NCI-H2107 treated with DMSO at 0.1 percent for 48 hours (cell line): ENCODE data around the gene CTDP1.
"Not testable (repeated sequence)": the region's sequence is repeated elsewhere in the genome, so short reads cannot be mapped to it uniquely, and the experiment has no call there.

Experiments used
- DNase-seq: peaks from one replicate; lab custom pipeline; 2025; ENCODE audit not compliant: unreplicated experiment; lab: John Stamatoyannopoulos, UW

The CTDP1 gene

DNA sequence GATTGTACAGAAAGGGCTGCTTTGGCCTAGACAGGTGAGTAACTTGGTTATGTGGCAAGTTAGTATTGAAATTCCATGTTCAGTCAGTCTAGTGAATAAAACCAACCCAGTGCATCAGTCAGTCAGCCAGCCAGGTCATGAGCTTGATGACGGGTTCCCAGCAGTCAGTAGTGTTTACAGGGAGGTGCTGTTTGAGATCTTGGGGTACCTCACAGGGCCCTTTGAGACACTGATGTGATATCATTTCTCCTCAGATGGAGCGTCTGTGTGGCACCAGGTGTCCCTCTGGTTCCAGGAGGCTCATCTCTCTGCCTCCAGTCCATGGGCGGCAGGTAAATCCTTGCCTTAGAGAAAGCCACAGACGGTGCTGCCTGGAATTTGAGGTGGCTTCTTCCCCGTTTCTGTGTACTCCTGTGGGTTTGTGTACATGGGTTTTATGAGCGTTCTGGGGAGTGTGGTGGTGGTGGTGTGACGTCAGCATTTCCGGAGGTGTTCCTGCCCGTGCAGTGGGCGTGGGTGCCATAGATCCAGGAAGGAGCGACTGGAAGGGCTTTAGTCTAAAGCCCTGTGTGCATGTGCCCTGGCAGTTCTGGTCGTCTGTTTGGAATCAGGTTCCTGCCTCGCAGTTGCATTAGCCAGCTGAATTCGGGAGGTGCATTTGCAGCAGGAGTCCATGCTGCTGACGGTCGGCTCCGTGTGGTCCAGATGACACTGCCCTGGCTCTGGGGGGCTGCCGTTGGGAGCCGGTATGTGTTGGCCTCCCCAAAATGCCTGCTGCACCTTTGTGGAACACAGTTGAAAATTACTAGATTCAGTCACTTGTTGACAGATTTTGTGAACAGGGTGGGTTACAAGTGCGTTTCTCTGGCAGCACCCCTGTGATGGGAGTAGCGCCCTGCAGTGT, 2.1 kb downstream of the CTDP1 start:
- no peak for DNase-seq

DNA sequence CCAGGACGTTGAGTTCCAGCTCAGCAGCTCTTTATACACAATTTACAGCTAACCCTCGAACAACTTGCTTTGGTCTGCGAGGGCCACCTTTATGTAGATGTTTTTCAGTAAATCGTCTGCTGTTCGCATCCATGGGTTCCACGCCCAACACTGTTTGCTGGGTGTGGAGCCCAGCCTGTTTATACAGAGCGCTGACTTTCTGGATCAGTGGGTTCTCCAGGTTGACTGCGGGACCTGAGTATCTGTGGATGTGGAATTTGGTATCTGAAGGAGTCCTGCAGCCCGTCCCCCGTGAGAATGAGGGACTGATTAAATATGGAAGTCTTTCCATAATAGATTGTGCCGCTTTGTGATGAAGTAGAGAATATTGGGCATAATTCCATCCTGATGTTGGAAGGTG, 2.9 kb downstream of the CTDP1 start:
- no peak for DNase-seq

DNA sequence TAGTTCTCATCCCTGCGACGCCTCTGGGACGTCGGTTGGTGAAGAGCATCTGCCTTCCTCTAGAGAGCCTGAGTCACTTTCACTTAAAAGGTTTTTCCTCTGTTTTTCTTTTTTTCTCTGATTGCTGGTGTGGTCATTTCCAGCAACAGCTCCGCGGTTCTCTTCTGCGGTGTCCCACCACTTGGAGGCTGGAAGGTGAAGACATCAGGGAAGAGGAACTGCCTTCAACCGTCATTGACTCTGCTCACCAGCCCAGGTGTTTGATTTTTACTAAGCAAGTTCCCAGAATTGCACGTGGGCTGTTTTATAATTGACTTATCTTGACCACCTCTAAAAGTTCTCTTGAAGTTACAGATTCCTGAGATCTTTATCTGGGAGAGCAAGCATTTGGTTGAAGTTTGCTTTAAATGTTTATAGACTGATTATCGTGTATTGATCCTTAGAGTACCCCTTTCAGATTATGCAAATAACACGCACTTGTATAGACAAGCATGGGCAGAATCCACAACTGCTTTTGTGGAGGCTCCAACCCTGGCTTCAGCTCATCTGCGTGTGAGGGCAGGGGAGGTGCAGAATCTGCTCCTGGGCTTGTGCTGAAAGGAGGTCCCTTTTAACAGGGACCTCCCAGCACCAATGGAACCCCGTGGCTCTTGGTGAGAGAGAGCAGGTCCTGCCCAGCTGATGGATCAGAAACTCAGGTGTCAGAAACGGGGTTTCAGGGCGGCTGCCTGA, 3.5 kb downstream of the CTDP1 start:
- no peak for DNase-seq

DNA sequence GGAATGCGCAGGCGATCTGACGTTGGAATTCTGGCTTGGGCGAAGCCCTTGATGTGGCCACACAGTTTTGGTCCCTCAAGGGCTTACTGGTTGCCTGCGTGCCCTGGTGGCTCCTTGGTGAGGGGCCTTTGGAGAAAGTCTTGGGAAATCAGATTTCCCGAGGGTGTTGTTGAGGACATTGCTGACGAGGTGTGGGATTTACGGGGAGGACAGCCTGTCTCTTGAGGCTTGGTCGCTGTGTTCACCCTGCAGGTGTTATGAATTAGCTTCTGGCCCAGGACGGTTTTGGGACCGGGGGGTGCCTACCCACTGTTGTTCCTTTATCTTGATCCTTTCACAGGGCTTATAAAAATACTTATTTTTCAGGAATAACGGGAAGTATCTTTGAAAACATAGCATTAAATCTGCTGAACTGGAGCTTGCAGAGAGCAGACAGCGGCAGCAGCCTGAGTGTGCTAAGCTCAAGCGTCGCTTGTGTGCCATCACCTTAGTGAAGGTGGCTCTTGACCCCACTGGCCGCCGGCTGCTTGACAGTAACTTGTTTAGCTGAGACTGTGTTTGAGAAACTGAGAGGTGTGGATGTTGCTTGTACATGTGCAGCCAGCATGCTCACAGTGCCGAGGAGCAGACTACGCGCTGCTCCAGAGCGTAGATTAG, 4.2 kb downstream of the CTDP1 start:
- DNase-seq = no peak

DNA sequence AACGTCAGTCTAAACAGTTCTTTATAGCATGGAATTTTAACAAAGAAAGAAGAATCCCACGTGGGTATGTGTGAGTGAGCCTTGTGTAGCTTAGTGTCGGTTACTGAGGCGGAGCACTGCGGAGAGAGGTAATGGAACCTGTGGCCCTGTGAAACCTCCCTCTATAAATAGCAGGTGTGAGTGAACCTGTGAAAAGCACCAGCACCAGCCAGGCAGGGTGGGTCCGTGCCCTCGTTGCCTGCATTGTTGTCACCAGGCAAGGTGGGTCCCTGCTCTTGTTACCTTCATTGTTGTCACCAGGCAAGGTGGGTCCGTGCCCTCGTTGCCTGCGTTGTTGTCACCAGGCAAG, 4.7 kb downstream of the CTDP1 start:
- no peak for DNase-seq

DNA sequence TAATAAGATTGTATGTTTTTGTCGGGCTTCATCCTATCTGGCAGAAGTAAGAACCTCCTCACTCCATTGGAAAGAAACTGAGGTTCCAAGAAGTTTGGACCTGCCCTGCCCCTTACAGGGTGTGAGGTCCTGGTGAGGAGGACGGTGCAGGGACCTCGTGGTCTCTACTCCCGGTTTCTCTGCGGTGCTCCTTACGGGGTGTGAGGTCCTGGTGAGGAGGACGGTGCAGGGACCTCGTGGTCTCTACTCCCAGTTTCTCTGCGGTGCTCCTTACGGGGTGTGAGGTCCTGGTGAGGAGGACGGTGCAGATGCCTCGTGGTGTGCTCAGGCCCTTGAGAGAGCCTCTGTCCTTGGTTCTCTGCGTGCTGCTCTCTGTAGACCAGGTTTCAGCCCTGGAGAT, 5.2 kb downstream of the CTDP1 start:
- no peak for DNase-seq

DNA sequence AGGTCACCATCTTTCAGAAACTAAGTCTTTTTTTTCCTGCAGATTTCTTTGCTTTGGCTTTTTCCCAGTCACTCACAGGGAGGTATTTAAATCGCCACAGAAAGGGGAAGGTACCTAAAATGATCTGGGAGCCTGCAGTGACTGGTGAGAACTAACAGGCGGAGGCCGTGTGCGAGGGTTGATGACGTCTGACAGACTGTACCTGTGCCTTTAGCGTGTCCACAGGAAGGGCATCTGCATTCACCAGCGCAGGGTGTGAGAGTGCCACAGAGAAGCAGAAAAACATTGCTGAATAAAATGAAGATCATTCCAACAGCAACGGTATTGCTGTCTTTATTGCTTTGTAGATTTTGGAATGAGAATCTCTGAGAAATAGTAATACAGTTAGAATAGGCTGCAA, 5.7 kb downstream of the CTDP1 start:
- DNase-seq = no peak

DNA sequence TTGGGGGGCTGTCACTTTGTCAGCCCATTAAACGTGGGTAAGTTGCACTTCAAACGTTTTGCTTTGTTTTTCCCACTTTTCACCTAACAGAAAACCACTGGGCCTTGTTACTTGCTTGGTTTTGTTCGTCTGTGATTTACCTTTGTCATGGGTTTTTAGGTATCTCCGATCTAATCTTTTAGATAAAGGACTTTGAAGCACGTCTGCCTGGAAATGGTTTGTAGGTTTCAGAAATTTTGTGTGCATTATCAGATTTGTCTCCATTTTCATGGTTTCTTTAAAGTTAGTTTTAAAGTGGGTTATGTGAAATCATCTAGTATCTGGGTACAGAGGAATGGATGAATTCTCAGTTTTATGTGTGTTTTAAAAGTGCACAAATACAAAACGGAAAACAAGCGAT, 6.4 kb downstream of the CTDP1 start:
- no peak for DNase-seq

DNA sequence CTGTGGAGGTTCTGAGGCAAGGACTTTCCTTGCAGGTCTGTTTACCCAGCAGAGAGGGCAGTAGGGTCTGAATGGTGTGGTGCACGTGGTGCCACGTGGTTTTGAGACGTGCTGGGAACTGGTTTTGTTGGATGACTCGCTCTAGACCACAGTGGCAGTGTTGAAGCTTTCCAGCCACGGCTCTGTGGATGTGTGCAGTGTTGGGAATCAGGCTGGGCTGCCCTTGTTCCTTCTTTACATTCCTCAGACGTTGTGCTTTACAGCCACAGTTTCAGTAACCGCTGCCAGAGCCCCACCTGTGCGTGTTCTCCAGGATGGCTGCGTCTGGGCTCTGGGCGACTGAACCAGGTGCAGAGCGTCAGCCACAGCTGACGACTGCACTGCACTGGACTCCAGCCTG, 8.2 kb downstream of the CTDP1 start:
- no peak for DNase-seq

DNA sequence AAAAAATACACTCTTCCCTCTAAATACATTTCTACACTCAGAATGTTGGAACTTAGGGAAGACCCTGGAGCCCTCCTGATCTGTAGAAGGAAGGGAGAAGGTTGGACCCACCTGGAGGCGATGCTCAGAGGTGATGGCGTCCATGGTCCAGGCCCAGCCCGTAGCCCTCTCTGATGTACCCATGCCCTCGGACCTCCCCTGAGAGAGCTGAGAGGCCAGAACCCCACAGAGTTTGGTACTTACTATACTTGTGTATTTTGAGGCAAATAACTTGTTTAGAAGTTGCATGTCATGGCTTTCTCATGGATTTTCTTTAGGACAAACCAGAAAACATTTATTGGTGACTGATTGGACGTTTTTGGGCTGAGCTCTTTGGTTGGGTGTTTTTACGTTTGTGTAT, 10.5 kb downstream of the CTDP1 start:
- no peak for DNase-seq

DNA sequence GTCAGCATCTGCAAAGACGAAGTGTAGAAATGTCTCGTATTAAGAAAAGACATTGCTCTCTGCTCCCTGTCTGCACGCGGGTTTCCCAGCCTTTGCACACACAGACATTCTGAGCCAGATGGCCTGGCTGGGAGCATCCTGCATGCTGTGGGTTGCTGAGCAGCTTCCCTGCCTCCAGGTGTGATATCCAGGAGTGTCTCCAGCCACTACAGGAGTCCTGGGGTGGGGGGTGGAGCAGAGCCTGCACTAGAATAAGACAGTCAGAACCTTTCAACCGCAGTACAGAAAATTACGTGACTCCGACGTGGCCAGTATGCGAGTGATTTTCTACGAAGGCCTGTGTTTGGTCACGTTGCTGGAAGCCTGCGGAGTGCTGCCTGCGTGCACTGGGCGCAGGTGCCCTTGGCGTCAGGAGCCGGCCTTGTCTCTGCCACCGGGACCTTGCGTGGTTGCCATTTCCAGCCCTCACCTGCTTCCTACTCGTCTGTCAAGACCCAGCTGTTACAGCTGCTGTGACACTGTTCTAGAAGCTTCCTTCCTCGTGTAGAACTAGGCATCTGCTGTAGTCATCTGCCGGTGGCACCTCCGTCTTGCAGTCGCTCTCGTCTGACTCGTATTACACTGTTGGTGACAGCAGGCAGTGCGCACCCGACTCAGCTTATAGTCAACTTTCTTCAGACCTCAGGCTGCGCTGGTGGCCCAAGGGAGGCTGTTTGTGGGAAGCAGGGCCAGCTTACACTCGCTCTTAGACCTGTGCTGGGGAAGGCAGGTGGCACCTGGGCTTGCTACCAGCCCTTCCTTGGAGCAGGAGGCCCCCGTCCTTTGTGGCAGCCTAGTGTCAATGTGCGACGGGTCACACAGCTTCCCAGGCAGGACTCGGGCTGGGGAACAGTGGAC, 11.2 kb downstream of the CTDP1 start:
- no peak for DNase-seq

DNA sequence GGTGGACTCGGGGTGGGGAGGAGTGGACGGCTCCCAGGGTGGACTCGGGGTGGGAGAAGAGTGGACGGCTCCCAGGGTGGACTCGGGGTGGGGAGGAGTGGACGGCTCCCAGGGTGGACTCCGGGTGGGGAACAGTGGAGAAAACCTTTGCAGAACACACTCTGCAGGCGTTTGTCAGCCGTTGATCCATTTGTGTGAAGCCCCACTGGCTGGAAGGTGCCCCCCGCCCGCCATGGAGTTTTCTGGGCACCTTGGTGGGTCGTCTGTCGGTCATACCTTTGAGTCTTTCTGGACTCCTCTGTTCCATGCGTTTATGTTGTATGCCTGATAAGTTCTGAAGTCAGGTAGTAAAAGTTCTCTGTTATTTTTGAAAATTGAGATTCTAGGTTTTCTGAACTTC, 12.5 kb downstream of the CTDP1 start:
- no peak for DNase-seq

DNA sequence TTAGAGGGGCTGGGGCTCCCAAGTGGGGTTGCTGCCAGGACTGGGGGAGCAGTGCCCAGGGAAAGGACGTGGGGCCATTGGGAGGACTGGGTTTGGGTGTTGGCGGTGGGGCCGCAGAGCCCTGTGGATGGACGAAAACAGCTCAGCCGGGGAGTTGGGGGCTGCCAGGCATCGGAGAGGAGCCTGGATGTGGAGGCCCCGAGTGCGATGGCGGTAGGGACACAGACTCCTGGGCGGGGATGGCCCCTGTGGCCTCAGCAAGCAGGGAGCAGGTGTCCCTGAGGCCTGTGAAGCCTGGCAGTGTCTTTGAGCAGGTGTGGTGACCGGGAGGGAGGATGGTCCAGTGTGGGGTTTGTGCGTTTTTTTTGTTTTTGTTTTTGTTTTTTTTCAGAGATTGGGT, 13.3 kb downstream of the CTDP1 start:
- no peak for DNase-seq

DNA sequence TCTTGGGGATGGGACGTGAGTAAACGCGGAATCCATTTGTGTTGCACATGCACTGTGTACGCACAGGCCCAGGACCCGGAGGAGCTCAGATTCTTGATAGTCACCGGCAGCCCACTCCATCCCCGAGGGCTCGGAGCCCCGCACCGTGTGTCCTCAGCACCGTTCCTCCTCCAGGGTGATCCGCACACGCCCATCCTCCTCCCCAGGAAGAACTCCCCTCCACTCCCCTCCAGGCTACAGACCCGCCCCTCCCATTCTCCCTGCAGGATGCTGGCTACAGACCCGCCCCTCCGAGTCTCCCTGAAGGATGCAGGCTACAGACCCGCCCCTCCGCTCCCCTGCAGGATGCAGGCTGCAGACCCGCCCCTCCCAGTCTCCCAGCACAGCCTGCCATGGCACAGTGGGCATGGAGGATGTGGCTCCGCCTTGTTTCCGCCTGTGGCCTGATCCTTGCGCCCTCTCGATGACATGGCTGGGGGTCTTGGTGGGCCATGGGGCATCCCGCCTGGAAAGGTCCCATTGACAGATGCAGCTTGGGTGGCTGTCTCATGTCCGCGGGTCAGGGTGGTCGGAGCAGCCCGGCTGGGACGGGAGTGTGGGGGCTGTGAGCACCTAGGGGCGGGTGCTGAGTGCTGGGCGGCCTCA, 14.1 kb downstream of the CTDP1 start:
- DNase-seq = no peak

DNA sequence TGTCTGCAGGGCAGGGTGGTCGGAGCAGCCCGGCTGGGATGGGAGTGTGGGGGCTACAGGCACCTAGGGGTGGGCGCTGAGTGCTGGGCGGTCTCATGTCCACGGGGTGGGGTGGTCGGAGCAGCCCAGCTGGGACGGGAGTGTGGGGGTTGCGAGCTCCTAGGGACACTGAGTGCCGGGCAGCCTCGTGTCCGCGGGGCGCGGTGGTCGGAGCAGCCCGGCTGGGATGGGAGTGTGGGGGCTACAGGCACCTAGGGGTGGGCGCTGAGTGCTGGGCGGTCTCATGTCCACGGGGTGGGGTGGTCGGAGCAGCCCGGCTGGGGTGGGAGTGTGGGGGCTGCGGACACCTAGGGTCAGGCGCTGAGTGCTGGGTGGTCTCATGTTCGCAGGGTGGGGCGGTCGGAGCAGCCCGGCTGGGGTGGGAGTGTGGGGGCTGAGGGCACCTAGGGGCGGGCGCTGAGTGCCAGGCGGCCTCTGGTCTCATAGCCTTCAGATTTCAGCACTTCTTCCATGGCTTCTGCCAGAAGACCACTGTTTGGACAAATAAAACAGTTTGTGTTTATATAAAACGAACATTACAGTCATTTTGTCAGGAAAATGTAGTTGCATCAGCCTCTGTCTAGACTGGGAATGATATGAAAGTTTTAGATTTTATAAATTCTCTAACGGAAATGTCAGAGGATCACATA, 14.7 kb downstream of the CTDP1 start:
- DNase-seq = not testable (repeated sequence)

DNA sequence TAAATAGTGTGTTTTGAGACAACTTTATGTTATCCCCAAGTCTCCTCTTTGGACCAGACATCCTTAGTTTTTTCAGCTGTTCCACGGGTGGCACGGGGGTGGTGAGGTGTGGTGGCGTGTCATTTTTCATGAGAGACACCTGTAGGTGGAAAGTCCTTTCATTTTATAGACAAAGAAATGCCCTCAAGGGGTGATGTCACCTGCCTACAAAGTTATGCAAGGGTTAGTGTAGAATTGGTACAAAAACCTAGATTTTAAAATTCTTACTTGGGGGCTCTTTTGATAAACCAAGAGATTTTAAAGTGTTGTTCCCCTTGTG, 15.3 kb downstream of the CTDP1 start:
- no peak for DNase-seq

DNA sequence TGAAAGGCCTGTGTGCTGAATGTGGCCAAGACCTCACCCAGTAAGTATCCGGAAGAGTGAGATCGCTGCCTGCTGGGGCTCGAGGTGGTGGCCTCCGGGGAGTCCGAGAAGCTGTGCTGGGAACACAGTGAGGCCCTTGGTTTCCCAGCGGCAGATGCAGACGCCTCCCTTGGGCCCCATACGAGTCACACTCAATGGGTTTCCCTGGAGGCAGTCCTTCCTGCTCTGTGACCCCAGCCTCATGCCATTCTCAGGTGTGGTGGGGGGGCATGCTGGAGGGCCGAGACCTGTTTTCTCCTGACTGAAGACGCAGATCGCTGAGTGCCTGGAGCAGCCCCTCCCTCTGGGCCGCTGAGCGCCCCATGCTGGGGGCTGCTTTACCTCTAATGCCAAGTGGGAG, 15.7 kb downstream of the CTDP1 start:
- DNase-seq = no peak

DNA sequence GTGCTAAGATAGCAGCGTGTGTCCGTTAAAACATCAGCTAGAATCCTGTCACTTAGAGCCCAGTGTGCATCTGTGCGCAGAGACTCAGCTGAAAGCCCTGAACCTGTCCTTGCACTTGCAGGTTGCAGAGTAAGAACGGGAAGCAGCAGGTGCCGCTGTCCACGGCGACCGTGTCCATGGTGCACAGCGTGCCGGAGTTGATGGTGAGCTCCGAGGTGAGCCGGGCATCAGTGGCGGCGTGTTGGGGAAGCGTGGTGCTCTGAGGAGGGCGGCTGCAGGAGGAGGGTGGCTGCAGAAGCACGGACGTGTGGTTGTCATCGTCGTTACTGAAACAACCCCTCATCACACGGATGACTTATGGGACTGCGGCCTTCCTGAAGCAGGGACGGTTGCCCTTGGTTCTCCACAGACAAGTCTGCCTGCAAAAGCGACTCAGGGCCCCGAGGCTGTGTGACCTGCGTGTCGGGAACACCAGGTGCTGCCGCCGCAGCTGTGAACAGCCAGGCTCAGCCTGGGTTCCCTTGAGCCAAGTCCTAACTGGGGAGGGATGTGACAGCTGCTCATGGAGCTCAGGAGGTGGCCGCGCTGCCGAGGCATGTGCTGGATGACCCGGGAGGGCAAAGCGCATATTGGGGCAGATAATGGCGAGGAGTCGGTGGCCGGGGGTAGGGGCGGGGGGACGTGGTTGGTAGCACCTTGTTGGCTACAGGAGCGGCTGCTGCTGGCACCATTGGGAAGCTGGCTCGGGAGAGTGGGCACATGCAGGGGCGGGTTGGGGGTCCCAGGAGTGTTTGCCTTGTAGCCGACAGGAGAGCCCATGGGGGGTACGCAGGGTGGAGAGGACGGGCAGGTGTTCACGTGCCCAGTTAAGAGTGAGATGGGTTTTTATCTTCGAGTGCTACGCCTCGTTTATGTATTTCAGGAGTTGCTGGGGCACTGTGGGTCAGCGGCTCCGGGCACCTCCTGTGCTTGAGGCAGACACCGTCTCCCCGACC, 16.6 kb downstream of the CTDP1 start:
- no peak for DNase-seq

DNA sequence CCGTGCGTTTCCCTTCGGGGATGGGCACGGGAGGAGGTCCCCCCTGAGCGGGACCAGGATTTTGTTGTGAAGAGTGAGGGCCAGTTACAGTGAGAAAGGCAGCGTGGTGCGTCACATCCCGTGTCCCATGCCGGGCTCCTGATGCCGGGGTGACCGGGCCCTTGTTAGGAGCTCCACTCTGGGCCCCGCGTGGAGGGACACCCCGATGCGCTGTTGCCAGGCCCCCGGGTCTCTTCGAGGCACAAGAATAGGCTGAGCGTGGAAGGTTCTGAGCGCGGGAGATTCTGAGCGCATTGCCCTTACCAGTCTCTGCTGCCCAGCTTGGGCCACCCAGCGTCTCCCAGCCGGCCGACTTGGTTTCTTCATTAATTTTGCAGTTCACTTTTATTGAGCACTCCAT, 17.6 kb downstream of the CTDP1 start:
- no peak for DNase-seq
